Stimulated activated CD4-positive, alpha-beta T cell treated with anti-CD3 and anti-CD28 coated beads, Interleukin-1b, Interleukin-23, amount 100 ng/mL, for 1 hour (primary cell): ENCODE data around the gene PCSK4.
"Not testable (repeated sequence)": the region's sequence is repeated elsewhere in the genome, so short reads cannot be mapped to it uniquely, and the experiment has no call there.

Experiments used
- DNase-seq, 2 donors: peaks; one replicate each; pipeline ENCODE4 v3.0.0-alpha.2; 2020; ENCODE audit warnings: low read depth in 2 of 2

Gene PCSK4

DNA sequence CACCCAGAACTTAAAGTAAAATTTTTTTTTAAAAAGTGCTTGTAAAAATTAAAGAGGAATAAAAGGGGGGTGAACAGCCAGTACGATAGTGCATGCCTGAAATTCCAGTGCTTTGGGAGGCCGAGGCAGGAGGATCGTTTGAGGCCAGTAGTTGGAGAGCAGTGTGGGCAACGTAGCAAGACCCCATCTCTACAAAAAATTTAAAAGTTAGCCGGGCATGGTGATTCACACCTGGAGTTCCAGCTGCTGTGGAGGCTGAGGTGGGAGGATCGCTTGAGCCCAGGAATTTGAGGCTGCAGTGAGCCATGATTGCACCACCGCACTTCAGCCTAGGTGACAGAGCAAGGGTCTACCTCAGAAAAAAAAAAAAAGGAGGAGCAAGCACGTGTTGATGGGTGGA is 14.9 kb upstream of the PCSK4 start:
- DNase-seq: no peak

DNA sequence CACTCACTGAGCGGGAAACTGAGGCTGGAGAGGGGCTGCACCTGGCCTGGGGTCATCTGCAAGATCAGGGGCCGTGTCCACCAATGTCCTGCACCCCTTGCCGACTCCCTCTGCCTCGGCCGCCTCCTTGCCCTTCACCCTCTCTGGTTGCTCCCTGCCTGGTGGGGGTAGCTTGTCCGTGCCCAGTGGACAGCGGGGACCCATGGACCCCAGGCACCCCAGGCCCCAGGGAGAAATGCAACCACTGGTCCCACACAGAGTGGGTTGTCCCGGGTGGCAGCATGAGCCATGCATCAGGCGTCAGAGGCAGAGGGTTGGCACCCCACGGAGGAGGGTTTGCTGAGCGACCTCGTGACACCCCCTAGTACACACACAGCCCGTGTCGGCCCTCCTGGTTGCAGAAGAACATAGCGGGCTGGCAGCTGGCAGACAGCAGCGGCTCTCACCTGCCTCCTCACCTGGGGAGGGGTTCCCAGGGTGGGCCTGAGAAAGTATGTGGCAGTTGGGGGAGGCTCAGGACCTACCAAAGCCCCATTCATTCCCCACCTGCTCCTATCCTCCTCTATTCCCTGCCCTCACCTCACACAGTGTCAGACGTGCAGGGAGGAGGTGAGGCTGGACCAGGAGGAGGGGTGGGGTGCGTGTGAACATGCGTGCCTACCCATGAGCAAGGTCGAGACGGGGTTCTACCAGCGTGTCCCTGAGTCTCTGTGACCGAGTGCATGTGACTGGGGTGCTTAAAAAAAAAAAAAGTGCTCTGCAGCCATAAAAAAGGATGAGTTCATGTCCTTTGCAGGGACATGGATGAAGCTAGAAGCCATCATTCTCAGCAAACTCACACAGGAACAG is 14.0 kb upstream of the PCSK4 start:
- no peak for DNase-seq

DNA sequence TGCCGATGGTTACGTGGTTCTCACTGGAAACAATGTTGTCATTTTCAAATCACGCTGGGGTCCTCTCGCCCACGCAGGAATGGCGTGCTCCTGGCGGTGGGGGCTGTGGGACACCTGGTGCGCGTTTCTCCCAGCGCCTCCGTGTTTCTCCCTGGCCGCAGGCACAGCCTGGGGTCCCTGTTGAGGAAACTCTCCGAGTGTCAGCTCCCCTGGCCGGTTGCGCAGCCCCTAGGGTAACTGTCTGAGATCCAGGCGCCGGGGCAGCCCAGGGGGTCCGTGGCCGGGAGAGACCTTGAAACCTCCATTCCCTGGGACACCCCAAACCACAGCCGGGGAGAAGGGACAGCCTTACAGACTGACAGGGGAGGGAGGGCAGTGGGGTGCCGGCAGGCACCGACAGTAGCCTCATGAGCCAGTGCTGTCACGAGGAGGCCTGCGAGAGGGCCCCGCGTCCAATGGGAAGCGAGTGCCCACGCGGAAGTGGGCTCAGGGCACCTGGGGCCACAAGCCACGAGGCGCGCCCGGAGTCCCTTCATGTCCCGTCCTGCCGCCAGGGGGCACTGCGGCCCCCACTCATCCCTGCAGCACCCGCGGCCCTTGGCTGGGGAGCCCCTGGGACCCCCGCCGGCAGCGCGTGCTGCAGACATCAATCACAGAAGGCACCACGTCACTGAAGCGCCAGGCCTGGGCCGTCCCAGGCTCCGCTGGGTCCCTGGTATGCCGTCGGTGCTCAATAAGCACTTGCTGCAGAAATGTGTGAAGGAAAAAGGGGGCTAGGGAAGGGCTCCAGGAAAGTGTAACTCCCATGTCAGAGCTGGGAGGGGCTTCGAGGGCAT is 13.2 kb upstream of the PCSK4 start:
- peak; percentile 28 to 48 for DNase-seq

DNA sequence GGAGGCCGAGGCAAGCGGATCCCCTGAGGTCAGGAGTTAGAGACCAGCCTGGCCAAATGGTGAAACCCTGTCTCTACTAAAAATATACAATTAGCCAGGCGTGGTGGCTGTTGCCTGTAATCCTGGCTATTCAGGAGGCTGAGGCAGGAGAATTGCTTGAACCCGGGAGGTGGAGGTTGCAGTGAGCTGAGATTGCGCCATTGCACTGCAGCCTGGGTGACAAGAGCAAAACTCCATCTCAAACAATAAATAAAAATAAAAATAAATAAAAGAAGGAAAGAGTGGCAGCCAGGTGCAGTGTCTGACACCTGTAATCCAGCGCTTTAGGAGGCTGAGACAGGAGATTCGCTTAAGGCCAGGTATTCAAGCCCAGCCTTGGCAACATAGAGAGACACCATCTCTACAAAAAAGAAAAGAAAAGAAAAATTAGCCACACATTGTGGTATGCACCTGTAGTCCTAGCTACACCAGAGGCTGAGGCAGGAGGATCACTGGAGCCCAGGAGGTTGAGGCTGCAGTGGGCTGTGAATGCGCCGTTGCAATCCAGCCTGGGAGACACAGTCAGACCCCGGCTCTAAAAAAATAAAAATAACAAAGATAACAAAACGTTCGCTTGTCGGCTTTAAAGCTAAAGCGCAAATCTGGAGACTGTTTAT is 12.4 kb upstream of the PCSK4 start:
- DNase-seq: no peak

DNA sequence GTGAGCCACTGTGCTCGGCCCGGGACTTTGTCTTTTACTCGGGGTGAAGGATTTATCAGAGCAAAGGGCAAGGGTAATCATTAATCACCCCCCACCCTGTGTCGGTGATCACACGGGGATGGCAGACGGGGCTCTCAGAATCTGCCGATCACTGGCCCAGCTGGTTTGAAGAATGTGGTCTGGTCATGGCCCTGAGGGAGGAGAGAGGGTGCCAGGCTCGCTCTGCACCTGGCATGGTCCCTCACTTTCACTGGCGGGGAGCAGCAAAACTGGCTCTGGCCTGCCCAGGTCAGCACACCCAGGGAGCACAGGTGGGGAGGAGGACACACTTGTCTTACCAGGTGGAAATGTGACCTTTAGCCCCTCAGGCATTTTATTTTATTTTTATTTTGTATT is 11.0 kb upstream of the PCSK4 start:
- no peak for DNase-seq

DNA sequence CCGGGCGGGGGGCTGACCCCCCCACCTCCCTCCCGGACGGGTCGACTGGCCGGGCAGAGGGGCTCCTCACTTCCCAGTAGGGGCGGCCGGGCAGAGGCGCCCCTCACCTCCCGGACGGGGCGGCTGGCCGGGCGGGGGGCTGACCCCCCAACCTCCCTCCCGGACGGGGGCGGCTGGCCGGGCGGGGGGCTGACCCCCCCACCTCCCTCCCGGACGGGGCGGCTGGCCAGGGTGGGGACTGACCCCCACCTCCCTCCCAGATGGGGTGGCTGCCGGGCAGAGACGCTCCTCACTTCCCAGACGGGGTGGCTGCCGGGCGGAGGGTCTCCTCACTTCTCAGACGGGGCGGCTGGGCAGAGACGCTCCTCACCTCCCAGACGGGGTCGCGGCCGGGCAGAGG is 9.1 kb upstream of the PCSK4 start:
- not testable (repeated sequence) for DNase-seq

DNA sequence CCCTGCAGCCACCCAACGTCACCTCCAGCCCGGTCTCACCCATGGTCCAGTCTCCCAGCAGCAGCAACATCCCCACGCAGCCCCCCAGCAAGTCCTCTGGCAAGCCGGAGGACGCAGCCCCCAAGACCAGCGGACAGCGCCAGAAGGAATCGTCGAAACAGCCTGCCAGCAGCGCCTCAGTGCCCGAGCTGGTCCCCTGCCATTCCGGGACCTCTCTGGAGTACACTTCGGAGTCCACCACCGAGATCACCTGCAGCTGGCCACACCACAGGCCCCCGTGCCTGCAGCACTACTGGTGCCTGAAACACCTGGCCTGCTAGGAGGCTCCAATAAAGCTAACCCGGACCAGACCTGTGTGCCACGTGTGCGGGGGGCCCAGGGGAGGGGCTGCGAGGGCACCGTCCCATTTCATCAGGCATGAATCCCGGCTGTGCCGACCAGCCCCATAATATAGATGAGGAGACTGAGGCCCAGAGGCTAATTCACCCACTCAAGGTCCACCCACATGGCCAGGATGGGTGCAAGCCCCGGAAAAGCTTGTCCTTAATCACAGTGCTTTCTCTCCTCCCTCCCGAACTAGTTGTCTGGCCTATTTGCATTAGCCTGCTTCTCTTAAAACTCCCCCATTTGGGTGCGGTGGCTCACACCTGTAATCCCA is 7.6 kb upstream of the PCSK4 start:
- no peak for DNase-seq

DNA sequence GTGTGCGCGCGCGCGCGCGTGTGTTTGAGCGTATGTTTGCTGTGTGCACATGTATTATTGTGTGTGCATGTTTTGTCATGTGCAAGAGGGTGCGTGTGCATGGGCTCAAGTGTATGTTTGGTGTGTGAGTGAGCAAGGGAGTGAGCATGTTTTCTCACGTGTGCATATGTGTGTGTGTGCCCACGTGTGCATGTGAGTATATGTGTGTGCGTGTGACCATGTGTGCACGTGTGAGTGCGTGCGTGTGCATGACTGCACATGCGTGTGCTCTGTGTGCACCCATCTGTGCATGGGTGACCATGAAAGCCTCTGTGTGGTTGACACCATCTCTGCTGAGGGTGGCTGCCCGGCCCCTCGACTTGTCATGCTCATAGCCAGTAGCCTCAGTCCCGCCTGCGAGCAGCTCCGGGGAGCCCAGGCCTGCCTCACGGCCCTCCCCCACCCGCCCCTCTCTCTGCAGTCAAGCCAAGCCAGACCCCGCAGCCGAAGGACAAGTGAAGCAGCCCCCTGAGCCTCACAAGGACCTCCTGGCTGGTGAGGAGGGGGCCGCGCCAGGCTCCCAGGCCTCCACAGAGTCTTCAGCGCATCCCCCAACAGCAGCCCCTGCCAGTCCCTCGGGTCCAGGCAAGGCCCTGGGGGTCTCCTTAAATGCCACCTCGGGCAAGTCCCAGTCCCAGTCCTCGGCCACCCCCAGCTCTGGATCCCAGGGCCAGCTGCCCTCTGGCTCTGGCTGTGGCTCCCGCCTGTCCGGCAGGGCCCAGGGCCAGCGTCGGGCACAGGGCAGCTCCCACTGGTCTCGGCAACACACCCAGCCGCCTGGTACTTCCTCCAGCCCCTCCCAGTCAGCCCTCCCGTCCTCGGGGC is 6.8 kb upstream of the PCSK4 start:
- DNase-seq: no peak

DNA sequence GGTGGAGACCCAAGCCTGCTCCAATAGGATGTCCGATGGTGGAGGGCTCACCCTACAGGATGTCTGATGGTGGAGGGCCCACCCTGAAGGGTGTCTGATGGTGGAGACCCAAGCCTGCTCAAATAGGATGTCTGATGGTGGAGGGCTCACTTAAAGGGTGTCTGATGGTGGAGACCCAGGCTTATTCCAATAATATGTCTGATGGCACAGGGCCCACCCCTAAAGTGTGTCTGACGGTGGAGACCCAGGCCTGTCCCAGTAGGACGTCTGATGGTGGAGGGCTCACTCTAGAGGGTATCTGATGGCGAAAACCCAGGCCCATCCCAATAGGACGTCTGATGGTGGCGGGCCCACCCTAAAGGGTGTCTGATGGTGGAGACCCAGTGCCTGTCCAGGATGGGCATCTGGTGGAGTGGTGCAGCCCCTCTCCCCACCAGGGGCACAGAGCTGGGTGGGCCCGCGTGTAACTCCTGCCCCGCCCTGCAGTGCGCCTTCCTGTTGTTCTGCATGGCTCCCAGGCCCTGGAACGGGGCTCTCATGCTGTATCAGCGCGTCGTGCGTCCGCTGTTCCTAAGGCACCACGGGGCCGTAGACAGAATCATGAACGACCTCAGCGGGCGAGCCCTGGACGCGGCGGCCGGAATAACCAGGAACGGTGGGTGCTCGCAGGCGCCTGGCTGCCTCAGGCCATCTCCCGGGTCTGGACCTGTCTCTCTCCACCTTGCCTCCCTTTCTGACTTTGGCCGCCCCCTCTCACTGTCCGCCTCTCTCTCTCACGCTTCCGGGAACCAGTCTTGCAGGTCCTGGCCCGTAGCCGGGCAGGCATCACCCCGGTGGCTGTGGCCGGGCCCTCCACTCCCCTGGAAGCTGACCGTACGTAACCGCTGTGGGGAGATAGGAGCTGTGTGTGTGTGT is 5.9 kb upstream of the PCSK4 start:
- no peak for DNase-seq

DNA sequence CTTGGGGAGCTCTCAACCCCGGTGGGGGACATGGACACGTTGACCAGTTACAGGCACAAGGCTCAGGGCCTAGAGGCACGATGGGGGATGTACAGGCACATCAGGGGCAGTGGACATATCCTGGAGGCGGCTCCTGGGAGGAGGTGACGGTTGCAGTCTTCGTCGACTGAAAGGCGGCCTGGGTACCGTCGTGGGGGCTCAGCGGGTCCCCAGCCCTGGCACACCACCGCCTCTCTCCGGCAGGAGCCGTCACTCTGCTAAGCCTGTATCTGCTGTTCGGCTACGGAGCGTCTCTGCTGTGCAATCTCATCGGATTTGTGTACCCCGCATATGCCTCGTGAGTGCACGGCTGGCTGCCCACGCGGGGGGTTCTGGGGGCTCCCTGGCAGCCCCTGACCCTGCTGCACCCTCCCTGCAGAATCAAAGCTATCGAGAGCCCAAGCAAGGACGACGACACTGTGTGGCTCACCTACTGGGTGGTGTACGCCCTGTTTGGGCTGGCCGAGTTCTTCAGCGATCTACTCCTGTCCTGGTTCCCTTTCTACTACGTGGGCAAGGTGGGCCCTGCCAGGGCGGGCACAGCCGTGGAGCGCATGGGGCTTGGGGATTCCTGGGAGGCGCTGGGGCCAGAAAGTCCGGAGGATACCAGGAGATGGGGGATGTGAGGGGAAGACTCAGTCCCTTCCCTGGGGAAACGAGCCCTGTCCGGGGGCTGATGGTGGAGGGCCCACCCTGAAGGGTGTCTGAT is 5.1 kb upstream of the PCSK4 start:
- no peak for DNase-seq

DNA sequence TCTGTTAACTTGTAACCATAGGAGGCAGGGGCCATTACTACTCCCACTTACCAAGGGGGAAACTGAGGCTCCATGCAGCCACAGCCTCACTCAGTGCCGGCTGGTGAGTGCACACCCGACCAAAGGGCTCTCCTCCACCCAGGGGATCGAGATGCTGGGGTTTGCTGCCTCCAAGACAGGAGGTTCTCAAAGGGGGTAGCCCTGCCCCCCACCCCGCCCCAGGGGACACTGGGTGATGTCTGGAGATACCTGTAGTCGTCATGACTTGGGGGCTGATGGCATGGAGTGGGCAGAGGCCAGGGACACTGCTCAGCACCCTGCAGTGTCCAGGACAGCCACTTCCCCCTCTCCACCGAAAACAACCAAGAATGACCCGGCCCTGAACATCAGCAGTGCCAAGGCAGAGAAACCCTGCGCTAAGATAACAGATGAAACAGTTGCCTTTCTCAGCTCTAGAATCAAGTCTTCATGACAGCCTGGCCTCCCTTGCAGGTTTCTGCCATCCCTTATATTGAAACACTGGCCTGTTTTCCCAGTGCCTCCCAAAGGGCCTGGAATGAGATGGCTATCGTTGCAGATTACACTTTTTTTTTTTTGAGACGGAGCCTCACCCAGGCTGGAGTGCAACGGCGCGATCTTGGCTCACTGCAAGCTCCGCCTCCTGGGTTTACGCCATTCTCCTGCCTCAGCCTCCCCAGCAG is 4.1 kb upstream of the PCSK4 start:
- DNase-seq: no peak

DNA sequence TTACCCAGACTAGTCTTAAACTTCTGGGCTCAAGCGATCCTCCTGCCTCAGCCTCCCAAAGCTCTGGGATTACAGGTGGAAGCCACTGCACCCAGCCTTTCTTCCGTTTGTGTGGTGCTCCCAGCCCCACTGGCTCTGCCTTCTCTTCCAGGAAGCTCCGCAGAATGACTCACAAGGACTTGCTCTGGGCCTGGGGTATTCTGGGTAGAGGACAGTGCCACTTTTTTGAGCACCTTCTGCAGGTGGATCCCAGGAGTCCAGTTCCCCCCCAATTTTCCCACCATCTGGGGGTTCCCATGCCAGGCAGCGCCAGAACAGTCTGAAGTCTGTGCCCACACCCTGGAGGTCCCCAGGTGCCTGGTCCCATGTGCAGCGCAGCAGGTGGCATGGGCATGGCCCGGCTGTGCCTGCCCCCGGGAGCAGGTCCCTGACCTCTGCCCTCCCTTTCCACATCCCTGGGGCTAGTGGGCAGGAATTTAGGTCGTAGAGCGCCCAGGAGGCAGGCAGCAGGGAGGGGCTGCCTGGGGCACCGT is 2.4 kb upstream of the PCSK4 start:
- DNase-seq: no peak

DNA sequence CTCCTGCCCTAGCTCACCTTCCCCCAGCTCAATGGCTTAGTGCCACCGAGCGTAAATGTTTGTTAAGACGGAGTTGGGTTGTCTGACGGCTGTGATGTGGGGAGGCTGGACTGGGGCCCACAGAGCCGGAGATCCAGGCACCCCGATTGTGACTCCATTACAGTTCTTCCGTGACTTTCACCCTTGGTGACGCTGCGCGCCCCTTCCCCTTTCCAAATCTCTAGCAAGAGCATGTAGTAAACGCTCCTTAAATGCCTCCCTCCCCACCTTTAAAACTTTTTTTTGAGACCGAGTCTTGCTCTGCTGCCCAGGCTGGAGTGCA is 1.7 kb upstream of the PCSK4 start:
- no peak for DNase-seq

DNA sequence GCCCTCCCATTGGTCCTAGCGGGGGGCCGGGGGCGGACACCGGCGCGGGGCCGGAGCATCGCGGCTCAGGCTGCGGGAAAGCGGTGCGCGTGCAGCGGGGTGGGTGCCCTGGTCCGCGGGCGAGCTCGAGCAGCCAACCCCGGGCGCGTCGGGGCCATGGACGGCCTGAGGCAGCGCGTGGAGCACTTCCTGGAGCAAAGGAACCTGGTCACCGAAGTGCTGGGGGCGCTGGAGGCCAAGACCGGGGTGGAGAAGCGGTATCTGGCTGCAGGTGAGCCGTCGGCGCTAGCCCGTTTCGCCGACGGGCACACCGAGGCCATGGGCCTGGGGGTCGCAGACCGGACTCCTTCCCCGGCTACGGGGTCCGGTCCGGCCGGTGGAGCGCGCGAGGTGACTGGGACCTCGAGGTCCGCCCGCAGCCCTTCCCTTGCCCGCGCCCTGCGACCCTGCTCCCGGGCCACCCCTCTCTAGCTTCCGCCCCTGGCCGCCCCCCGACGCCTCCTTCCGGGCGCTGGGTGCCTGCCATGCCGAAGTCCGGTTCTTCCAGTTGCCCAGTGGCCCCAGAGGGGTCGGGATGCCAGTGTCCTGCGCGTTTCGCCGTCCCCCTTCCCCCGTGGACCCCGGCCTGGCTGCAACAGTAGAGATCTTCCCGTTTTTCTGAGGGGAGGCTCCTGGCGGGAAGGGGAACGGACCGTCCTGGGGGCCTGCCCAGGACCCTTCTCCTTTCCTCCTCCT is 1.1 kb upstream of the PCSK4 start, which contains the start of gene REEP6:
REEP6 (plus strand) TSS at position 68 of the 735 bp plus-strand sequence; CDS start at position 157, 89 bp downstream.
- no peak for DNase-seq

DNA sequence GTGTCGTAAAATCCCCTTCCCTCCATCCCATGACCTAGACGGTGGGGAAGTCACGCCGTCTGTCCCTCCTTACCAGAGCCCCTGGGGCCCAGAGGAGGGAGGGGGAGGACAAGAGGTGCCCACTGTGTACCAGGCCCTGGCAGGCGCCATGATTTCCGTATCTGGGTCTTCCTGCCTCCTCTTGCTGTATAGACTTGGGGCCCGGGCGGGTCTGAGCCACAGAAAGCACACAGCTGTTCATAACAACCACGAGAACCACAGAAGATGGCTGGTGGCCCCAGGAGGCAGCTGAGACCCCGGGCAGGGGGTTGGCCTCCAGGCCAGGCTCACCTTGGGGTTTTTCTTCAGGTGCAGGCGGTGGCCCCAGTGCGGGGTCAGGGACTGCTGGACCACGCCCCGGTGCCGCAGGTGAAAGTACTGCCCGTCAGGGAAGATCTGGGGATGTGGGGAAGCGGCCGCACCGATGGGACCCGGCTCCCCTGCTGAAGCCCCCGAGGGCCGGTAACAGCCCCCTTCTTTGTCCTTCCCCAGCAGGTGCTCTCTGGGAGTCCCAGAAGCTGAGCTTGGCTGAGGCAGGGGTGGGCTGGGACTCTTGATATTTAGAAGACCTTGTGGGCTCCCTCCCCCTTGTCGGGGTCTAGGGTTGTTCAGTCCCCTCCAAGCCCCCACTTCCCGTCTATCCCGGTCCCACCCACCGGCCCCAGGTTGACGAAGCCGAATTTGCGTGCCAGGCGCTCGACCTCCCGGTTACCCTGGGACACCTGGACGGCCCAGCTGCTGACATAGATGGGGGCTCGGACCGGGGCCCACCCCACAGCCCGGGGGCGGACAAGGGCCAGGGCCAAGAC is 463 bp downstream of the PCSK4 start:
- no peak for DNase-seq

DNA sequence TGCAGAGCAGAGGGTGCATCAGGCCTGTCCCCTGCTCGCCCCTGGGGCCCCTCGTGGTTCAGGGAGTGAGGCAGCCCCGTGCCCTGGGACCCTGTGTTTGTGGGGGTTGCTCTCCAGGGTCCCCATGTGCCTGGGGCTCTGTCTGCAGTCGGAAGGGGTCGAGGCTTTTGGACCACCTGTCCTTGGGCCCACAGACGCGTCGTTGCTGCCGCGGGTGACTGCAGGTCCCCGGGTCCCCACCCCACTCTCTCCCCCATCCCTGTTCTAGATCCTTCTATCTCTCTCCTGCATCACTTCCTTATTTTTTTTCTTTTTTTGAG is 1.9 kb downstream of the PCSK4 start:
- no peak for DNase-seq
